Brain microvascular endothelial cell (primary cell): ENCODE measurements around the gene HSPB6.
A peak's percentile ranks its signal among the peaks of the same experiment; 100 is the strongest.

ENCODE experiments used
- DNase-seq: peaks from one replicate; pipeline ENCODE4 v3.0.0-alpha.2; 2020
- H3K27ac ChIP-seq: fragments of 250-450 bp; sonication (Bioruptor Pico); 2 replicates; pipeline ENCODE4 v1.5.1; 2020; ENCODE audit warnings: mild to moderate bottlenecking, moderate library complexity
- H3K27me3 ChIP-seq: fragments of 250-450 bp; sonication (Bioruptor Pico); replicated peaks from 2 replicates; pipeline ENCODE4 v1.5.1; 2020; ENCODE audit warnings: mild to moderate bottlenecking
- H3K36me3 ChIP-seq: fragments of 250-450 bp; sonication (Bioruptor Pico); replicated peaks from 2 replicates; pipeline ENCODE4 v1.5.1; 2020; ENCODE audit warnings: mild to moderate bottlenecking
- H3K4me3 ChIP-seq: 2 replicates; pipeline ENCODE4 v1.5.1; 2011; ENCODE audit warnings: low read depth, mild to moderate bottlenecking, control low read depth, low read length, moderate library complexity
- CTCF ChIP-seq: IDR thresholded peaks from 2 replicates; pipeline ENCODE4 v1.5.1; 2011; ENCODE audit warnings: low read depth, mild to moderate bottlenecking, moderate library complexity, low read length, control low read depth, inconsistent platforms; ENCODE audit errors: missing control alignments
- in situ Hi-C: cut with HindIII; loops from 2 replicates; pipeline ENCODE4 v1.10.0; 2017; ENCODE audit warnings: low sequenced_read_pairs, low pct_ligation_motif_present

Gene HSPB6

GRCh38 chr19:35721374-35721773 is 35.5 kb downstream of the HSPB6 start:
- no peak for TF ChIP-seq CTCF
- Histone ChIP-seq H3K4me3 (no peak overlapping the region), H3K27me3 (no peaks in the 10 kb centered on the region), H3K27ac (no peak overlapping the region), H3K36me3 (peaks cover 54% of the 10 kb centered on the region)
- no peak for DNase-seq
- in situ Hi-C loops = no loop called here

GRCh38 chr19:35720648-35721047 is 36.2 kb downstream of the HSPB6 start:
- H3K27ac ChIP-seq = no peak overlapping the region
- TF ChIP-seq CTCF = no peak
- H3K4me3 ChIP-seq = no peak overlapping the region
- H3K36me3 ChIP-seq = peaks cover 49% of the 10 kb centered on the region
- no peak for DNase-seq
- in situ Hi-C loops = no loop called here
- no peaks in the 10 kb centered on the region for H3K27me3 ChIP-seq

- in situ Hi-C loops = no loop called here
- Histone ChIP-seq H3K27me3 (no peaks in the 10 kb centered on the region), H3K27ac (no peak overlapping the region), H3K36me3 (peaks cover 44% of the 10 kb centered on the region), H3K4me3 (no peak overlapping the region)
- no peak for TF ChIP-seq CTCF
- no peak for DNase-seq
These were observed 36.7 kb downstream of the HSPB6 start for GRCh38 chr19:35720163-35720524.

GRCh38 chr19:35719402-35720162 is 37.2 kb downstream of the HSPB6 start:
- no peak for DNase-seq
- Histone ChIP-seq H3K36me3 (peaks cover 40% of the 10 kb centered on the region), H3K27ac (no peak overlapping the region)

GRCh38 chr19:35718345-35719041 is 38.3 kb downstream of the HSPB6 start:
- peak overlapping the region; percentile 82 for H3K4me3 ChIP-seq
- in situ Hi-C loops = no loop called here
- H3K27me3 ChIP-seq = no peaks in the 10 kb centered on the region
- peak overlapping the region; percentile 22 for H3K27ac ChIP-seq
- no peak for DNase-seq
- TF ChIP-seq CTCF = no peak
- peaks cover 29% of the 10 kb centered on the region for H3K36me3 ChIP-seq

More at GRCh38 chr19:35719402-35720162, 37.2 kb downstream of the HSPB6 start:
- Histone ChIP-seq H3K27me3 (no peaks in the 10 kb centered on the region), H3K4me3 (peak overlapping the region; percentile 82)
- in situ Hi-C loops = no loop called here
- no peak for TF ChIP-seq CTCF
